ENCODE measurements around the gene PPP1R7.

DNA sequence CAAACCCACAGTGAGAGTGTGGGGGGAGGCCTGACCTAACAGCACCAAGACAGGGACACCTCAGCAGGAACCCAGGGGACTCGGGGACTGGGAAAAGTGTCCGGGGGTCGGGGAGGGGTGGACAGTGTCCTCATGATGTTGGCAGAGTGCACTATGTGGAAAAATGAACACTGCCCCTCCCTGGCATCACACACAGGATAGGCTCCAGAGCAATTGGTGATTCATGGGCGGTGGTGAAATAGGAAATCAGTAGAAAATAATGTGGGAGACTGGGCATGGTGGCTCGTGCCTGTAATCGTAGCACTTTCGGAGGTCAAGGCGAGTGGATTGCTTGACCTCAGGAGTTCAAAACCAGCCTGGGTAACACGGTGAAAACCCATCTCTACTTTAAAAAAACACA, 34.6 kb downstream of the PPP1R7 start:
- no peak for TF ChIP-seq CTCF (IDR thresholded peaks at IDR 0.05)
- TF ChIP-seq CREB1 (CRISPR knock-in tag; IDR thresholded peaks at IDR 0.05), result no peak
- no peak for TF ChIP-seq NR3C1 (CRISPR knock-in tag; conservative IDR thresholded peaks at IDR 0.05; ENCODE audit: low read depth)
- no peak for TF ChIP-seq NR2C2 (CRISPR knock-in tag; IDR thresholded peaks at IDR 0.05)
- TF ChIP-seq ZNF121 (CRISPR knock-in tag; IDR thresholded peaks at IDR 0.05), result no peak
- no peak for TF ChIP-seq JUN (CRISPR knock-in tag; IDR thresholded peaks at IDR 0.05)
- TF ChIP-seq, protein P1, sequence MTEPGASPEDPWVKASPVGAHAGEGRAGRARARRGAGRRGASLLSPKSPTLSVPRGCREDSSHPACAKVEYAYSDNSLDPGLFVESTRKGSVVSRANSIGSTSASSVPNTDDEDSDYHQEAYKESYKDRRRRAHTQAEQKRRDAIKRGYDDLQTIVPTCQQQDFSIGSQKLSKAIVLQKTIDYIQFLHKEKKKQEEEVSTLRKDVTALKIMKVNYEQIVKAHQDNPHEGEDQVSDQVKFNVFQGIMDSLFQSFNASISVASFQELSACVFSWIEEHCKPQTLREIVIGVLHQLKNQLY (CRISPR knock-in tag; IDR thresholded peaks at IDR 0.05), result no peak

Data from WTC11 (cell line).